ENCODE data around the gene NAV2.

DNA sequence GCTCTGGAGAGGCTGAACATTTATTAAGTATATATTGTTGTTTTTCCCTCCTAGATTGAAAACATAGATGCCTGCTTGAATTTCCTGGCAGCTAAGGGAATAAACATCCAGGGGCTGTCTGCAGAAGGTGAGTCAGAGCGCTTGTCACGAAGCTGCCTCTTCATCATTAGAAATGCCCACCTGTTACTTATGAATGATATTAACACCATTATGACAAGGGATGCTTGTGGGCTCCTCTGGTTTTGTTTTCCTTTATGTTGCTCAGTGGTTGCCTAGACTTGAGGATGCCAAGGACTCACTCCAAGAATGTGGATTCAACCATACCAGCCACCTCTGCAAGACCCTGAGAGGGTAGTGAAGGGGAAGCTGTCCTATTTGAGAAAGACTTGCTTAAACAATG is 156.2 kb downstream of the NAV2 start:
- no peak for TF ChIP-seq POLR2A (IDR thresholded peaks at IDR 0.05)
- TF ChIP-seq, protein P1, sequence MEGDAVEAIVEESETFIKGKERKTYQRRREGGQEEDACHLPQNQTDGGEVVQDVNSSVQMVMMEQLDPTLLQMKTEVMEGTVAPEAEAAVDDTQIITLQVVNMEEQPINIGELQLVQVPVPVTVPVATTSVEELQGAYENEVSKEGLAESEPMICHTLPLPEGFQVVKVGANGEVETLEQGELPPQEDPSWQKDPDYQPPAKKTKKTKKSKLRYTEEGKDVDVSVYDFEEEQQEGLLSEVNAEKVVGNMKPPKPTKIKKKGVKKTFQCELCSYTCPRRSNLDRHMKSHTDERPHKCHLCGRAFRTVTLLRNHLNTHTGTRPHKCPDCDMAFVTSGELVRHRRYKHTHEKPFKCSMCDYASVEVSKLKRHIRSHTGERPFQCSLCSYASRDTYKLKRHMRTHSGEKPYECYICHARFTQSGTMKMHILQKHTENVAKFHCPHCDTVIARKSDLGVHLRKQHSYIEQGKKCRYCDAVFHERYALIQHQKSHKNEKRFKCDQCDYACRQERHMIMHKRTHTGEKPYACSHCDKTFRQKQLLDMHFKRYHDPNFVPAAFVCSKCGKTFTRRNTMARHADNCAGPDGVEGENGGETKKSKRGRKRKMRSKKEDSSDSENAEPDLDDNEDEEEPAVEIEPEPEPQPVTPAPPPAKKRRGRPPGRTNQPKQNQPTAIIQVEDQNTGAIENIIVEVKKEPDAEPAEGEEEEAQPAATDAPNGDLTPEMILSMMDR (IDR thresholded peaks at IDR 0.05) = no peak

Data from testis (tissue), 2 donors.